Neural cell (in vitro differentiated cells): ENCODE results near the gene HOMER2. TPM values are rescaled to one million over a fixed set of nuclear protein-coding genes. Genes with fewer than 3 reads are reported as not detected.

Experiments
- H2AFZ ChIP-seq: fragments of 200-600, 300-800 bp; sonication (generic), shearing (Covaris generic); 2 replicates; pipeline ENCODE4 v1.6.0; 2014; ENCODE audit warnings: low read depth, mild to moderate bottlenecking, antibody characterized with exemption, low read length, moderate library complexity
- H3F3A ChIP-seq: fragments of 200-600 bp; shearing (Covaris generic); 2 replicates; pipeline ENCODE4 v1.6.1; 2016; ENCODE audit warnings: mild to moderate bottlenecking, moderate library complexity, mixed read lengths, antibody characterized with exemption, low read length; ENCODE audit not compliant: insufficient read depth, poor library complexity, severe bottlenecking
- H3K27ac ChIP-seq: fragments of 200-600, 300-800 bp; sonication (generic), shearing (Covaris generic); 2 replicates; pipeline ENCODE4 v1.5.1; 2014; ENCODE audit warnings: mild to moderate bottlenecking, low read length, moderate library complexity
- H3K27me3 ChIP-seq: fragments of 300-800, 200-600 bp; sonication (generic), shearing (Covaris generic); 2 replicates; pipeline ENCODE4 v1.6.0; 2014; ENCODE audit warnings: mild to moderate bottlenecking, low read depth, low read length, moderate library complexity; ENCODE audit not compliant: insufficient read depth
- H3K36me3 ChIP-seq: fragments of 300-800, 200-600 bp; sonication (generic), shearing (Covaris generic); 2 replicates; pipeline ENCODE4 v1.5.1; 2014; ENCODE audit warnings: mild to moderate bottlenecking, antibody characterized with exemption, low read length, moderate library complexity; ENCODE audit not compliant: insufficient read depth
- H3K4me2 ChIP-seq: fragments of 300-800, 200-600 bp; sonication (generic), shearing (Covaris generic); 2 replicates; pipeline ENCODE4 v1.6.0; 2014; ENCODE audit warnings: mild to moderate bottlenecking, low read length
- H3K4me3 ChIP-seq: fragments of 300-800, 200-600 bp; sonication (generic), shearing (Covaris generic); 2 replicates; pipeline ENCODE4 v1.5.1; 2014; ENCODE audit warnings: mild to moderate bottlenecking, low read length, moderate library complexity
- H3K79me2 ChIP-seq: fragments of 200-600 bp; shearing (Covaris generic); replicated peaks from 2 replicates; pipeline ENCODE4 v1.6.0; 2014; ENCODE audit warnings: mild to moderate bottlenecking, low read length, moderate library complexity; ENCODE audit not compliant: insufficient read depth
- H3K9ac ChIP-seq: fragments of 300-800, 200-600 bp; sonication (generic), shearing (Covaris generic); 2 replicates; pipeline ENCODE4 v1.6.1; 2016; ENCODE audit warnings: mild to moderate bottlenecking, low read length, mixed read lengths
- H3K9me2 ChIP-seq: fragments of 200-600 bp; shearing (Covaris generic); 2 replicates; pipeline ENCODE4 v1.6.1; 2016; ENCODE audit warnings: mild to moderate bottlenecking, low read length, mixed read lengths; ENCODE audit not compliant: insufficient read depth
- H3K9me3 ChIP-seq: fragments of 200-600, 300-800 bp; sonication (generic), shearing (Covaris generic); 2 replicates; pipeline ENCODE4 v1.6.1; 2016; ENCODE audit warnings: mild to moderate bottlenecking, mixed run types, low read length, moderate library complexity, mixed read lengths
- H4K20me1 ChIP-seq: fragments of 200-600 bp; shearing (Covaris generic); 2 replicates; pipeline ENCODE4 v1.6.1; 2016; ENCODE audit warnings: mild to moderate bottlenecking, mixed run types; ENCODE audit not compliant: insufficient read depth
- EP300 ChIP-seq: fragments of 450-650 bp; conservative IDR thresholded peaks from 2 replicates; pipeline ENCODE4 v1.6.1; 2014; ENCODE audit warnings: antibody characterized with exemption, mild to moderate bottlenecking, moderate library complexity; ENCODE audit not compliant: poor library complexity, severe bottlenecking
- EZH2 ChIP-seq: fragments of 200-600, 300-800 bp; shearing (Covaris generic), sonication (generic); IDR thresholded peaks from 2 replicates; pipeline ENCODE4 v1.6.1; 2014; ENCODE audit warnings: antibody characterized with exemption, low read length, borderline replicate concordance, mild to moderate bottlenecking; ENCODE audit not compliant: insufficient read depth, poor library complexity, severe bottlenecking
- MXI1 ChIP-seq: fragments of 450-650 bp; conservative IDR thresholded peaks from 2 replicates; pipeline ENCODE4 v1.6.1; 2014; ENCODE audit warnings: antibody characterized with exemption, mild to moderate bottlenecking; ENCODE audit not compliant: poor library complexity, severe bottlenecking
- POLR2AphosphoS5 ChIP-seq: IDR thresholded peaks from 2 replicates; pipeline ENCODE4 v1.6.1; 2012
- RAD21 ChIP-seq: fragments of 450-650 bp; conservative IDR thresholded peaks from 2 replicates; pipeline ENCODE4 v1.6.1; 2014; ENCODE audit warnings: antibody characterized with exemption, mild to moderate bottlenecking, moderate library complexity
- SMC3 ChIP-seq: fragments of 450-650 bp; conservative IDR thresholded peaks from 2 replicates; pipeline ENCODE4 v1.6.1; 2014; ENCODE audit warnings: antibody characterized with exemption, mild to moderate bottlenecking, moderate library complexity; ENCODE audit not compliant: poor library complexity
- TAF1 ChIP-seq: IDR thresholded peaks from 2 replicates; pipeline ENCODE4 v1.6.1; 2012; ENCODE audit warnings: low read depth
- polyA plus RNA-seq: library from polyadenylated mRNA; depleted of rRNA; stranded (reverse); fragments of >200 nt; gene quantifications from 2 replicates; pipeline ENCODE4 v1.2.3, GENCODE V29; 2014
- TF ChIP-seq, protein P1 (sequence below): IDR thresholded peaks from 2 replicates; pipeline ENCODE4 v1.6.1; 2012; ENCODE audit warnings: borderline replicate concordance
- TF ChIP-seq, protein P2 (sequence below): fragments of 450-650 bp; IDR thresholded peaks from 2 replicates; pipeline ENCODE4 v1.5.1; 2014; ENCODE audit warnings: antibody characterized with exemption, mild to moderate bottlenecking, moderate library complexity; ENCODE audit not compliant: poor library complexity, severe bottlenecking

The HOMER2 gene
- polyA plus RNA-seq, 1 donor from 2014 or later: 21.7 TPM

- H4K20me1 ChIP-seq: no peaks in the 10 kb centered on the region
- no peak overlapping the region for H3K27ac ChIP-seq
- no peaks in the 10 kb centered on the region for H3K9me3 ChIP-seq
- no peaks in the 10 kb centered on the region for H3K36me3 ChIP-seq
- no peaks in the 10 kb centered on the region for H3K79me2 ChIP-seq
- no peak overlapping the region for H2AFZ ChIP-seq
- no peak overlapping the region for H3K4me3 ChIP-seq
- TF ChIP-seq SMC3 (no peak), TAF1 (no peak), EP300 (no peak), POLR2AphosphoS5 (no peak), MXI1 (no peak), RAD21 (no peak), EZH2 (no peak)
- TF ChIP-seq, protein P1, sequence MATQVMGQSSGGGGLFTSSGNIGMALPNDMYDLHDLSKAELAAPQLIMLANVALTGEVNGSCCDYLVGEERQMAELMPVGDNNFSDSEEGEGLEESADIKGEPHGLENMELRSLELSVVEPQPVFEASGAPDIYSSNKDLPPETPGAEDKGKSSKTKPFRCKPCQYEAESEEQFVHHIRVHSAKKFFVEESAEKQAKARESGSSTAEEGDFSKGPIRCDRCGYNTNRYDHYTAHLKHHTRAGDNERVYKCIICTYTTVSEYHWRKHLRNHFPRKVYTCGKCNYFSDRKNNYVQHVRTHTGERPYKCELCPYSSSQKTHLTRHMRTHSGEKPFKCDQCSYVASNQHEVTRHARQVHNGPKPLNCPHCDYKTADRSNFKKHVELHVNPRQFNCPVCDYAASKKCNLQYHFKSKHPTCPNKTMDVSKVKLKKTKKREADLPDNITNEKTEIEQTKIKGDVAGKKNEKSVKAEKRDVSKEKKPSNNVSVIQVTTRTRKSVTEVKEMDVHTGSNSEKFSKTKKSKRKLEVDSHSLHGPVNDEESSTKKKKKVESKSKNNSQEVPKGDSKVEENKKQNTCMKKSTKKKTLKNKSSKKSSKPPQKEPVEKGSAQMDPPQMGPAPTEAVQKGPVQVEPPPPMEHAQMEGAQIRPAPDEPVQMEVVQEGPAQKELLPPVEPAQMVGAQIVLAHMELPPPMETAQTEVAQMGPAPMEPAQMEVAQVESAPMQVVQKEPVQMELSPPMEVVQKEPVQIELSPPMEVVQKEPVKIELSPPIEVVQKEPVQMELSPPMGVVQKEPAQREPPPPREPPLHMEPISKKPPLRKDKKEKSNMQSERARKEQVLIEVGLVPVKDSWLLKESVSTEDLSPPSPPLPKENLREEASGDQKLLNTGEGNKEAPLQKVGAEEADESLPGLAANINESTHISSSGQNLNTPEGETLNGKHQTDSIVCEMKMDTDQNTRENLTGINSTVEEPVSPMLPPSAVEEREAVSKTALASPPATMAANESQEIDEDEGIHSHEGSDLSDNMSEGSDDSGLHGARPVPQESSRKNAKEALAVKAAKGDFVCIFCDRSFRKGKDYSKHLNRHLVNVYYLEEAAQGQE: no peak
- no peaks in the 10 kb centered on the region for H3K9me2 ChIP-seq
- no peak overlapping the region for H3K4me2 ChIP-seq
- no peaks in the 10 kb centered on the region for H3F3A ChIP-seq
- no peaks in the 10 kb centered on the region for H3K27me3 ChIP-seq
- no peak overlapping the region for H3K9ac ChIP-seq
Measured at GRCh38 chr15:82877825-82878224, 74.7 kb downstream of the HOMER2 start.

DNA sequence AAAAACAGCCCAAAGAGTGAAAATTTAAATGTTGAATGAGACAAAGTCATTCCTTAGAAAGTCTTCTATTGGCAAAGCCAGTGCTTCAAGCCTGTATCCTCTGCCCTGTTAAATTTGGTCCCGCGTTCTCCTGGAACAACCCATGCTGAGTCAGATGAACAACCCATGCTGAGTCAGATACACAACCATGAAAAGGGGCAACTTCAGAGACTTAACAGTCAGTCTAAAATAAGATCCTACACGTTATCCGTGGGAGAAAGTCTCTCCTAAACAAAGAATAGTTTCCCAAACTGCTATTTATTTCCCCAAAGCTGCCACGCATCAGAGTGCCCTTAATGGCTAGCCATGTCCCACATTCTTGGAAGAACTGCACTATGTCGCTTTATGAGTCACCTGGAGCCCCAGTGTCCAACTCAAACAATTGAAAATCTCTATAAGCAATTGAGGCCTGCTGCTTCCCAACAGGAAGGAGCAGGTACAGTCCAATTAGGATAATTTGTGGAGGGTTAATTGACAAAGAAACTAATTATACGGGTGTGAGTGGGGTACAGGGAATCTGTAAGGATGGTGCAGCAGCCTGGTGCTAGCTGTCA, 77.0 kb downstream of the HOMER2 start:
- TF ChIP-seq RAD21 (no peak), EP300 (no peak), SMC3 (no peak), TAF1 (no peak), POLR2AphosphoS5 (no peak), MXI1 (no peak), EZH2 (no peak)
- TF ChIP-seq, protein P2, sequence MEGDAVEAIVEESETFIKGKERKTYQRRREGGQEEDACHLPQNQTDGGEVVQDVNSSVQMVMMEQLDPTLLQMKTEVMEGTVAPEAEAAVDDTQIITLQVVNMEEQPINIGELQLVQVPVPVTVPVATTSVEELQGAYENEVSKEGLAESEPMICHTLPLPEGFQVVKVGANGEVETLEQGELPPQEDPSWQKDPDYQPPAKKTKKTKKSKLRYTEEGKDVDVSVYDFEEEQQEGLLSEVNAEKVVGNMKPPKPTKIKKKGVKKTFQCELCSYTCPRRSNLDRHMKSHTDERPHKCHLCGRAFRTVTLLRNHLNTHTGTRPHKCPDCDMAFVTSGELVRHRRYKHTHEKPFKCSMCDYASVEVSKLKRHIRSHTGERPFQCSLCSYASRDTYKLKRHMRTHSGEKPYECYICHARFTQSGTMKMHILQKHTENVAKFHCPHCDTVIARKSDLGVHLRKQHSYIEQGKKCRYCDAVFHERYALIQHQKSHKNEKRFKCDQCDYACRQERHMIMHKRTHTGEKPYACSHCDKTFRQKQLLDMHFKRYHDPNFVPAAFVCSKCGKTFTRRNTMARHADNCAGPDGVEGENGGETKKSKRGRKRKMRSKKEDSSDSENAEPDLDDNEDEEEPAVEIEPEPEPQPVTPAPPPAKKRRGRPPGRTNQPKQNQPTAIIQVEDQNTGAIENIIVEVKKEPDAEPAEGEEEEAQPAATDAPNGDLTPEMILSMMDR: no peak
- TF ChIP-seq, protein P1: no peak
- no peaks in the 10 kb centered on the region for H3K27me3 ChIP-seq
- no peaks in the 10 kb centered on the region for H3K9me3 ChIP-seq
- no peaks in the 10 kb centered on the region for H3K36me3 ChIP-seq
- no peaks in the 10 kb centered on the region for H3F3A ChIP-seq
- H2AFZ ChIP-seq: no peak overlapping the region
- no peaks in the 10 kb centered on the region for H3K79me2 ChIP-seq
- no peak overlapping the region for H3K27ac ChIP-seq
- H3K9ac ChIP-seq: no peak overlapping the region
- no peaks in the 10 kb centered on the region for H3K9me2 ChIP-seq
- no peaks in the 10 kb centered on the region for H4K20me1 ChIP-seq
- no peak overlapping the region for H3K4me3 ChIP-seq
- no peak overlapping the region for H3K4me2 ChIP-seq
